ENCODE results near the gene CNDP2.

Gene CNDP2

GRCh38 chr18:74540652-74541421 lies 44.7 kb downstream of the CNDP2 start:
- ATAC-seq: no peak; the same call in 2 of the 3 replicates

GRCh38 chr18:74541703-74542555 lies 45.8 kb downstream of the CNDP2 start:
- no peak for ATAC-seq
- TF ChIP-seq OSR1 (CRISPR knock-in tag; IDR thresholded peaks at IDR 0.05) (no peak), SNAI2 (CRISPR knock-in tag; IDR thresholded peaks at IDR 0.05) (no peak), PPARA (CRISPR knock-in tag; IDR thresholded peaks at IDR 0.05; ENCODE audit: borderline replicate concordance) (no peak), ZNF565 (CRISPR knock-in tag; conservative IDR thresholded peaks at IDR 0.05; ENCODE audit: low read depth) (no peak), ZC3H10 (CRISPR knock-in tag; IDR thresholded peaks at IDR 0.05) (no peak), POU6F1 (CRISPR knock-in tag; IDR thresholded peaks at IDR 0.05; ENCODE audit: borderline replicate concordance, low read depth) (no peak)

More at GRCh38 chr18:74540652-74541421, 44.7 kb downstream of the CNDP2 start:
- TF ChIP-seq CREB5 (CRISPR knock-in tag; IDR thresholded peaks at IDR 0.05; ENCODE audit: low read depth) (no peak), PPARA (CRISPR knock-in tag; IDR thresholded peaks at IDR 0.05; ENCODE audit: borderline replicate concordance) (no peak), ESRRG (CRISPR knock-in tag; IDR thresholded peaks at IDR 0.05) (no peak), GLIS3 (CRISPR knock-in tag; IDR thresholded peaks at IDR 0.05) (no peak), ZFP3 (CRISPR knock-in tag; IDR thresholded peaks at IDR 0.05) (no peak), PATZ1 (CRISPR knock-in tag; IDR thresholded peaks at IDR 0.05; ENCODE audit: borderline replicate concordance) (no peak), ZNF565 (CRISPR knock-in tag; conservative IDR thresholded peaks at IDR 0.05; ENCODE audit: low read depth) (no peak), OSR1 (CRISPR knock-in tag; IDR thresholded peaks at IDR 0.05) (no peak), TOX (CRISPR knock-in tag; IDR thresholded peaks at IDR 0.05; ENCODE audit: borderline replicate concordance) (no peak), ZFP30 (CRISPR knock-in tag; IDR thresholded peaks at IDR 0.05) (no peak), CSRNP3 (CRISPR knock-in tag; IDR thresholded peaks at IDR 0.05) (no peak), ZNF70 (CRISPR knock-in tag; IDR thresholded peaks at IDR 0.05) (no peak), ZNF8 (CRISPR knock-in tag; IDR thresholded peaks at IDR 0.05) (no peak), SNAI2 (CRISPR knock-in tag; IDR thresholded peaks at IDR 0.05) (no peak), ARNTL (CRISPR knock-in tag; IDR thresholded peaks at IDR 0.05; ENCODE audit: borderline replicate concordance, low read depth) (no peak), TSHZ2 (CRISPR knock-in tag; IDR thresholded peaks at IDR 0.05) (no peak), TCF4 (CRISPR knock-in tag; IDR thresholded peaks at IDR 0.05; ENCODE audit: borderline replicate concordance) (no peak), ZC3H10 (CRISPR knock-in tag; IDR thresholded peaks at IDR 0.05) (no peak), RARB (CRISPR knock-in tag; IDR thresholded peaks at IDR 0.05) (no peak)

All from SK-N-SH treated with all-trans-retinoic acid at 6 μM for 48 hours (cell line).